Measurements from ENCODE around the gene QRFPR.

The QRFPR gene

GRCh38 chr4:121397434-121397833, 16.6 kb upstream of the QRFPR start:
- DNase-seq (ENCODE audit: low spot score) = no peak
- no peak for TF ChIP-seq CTCF (IDR thresholded peaks at IDR 0.05)
- Histone ChIP-seq H3K4me3 (no peak overlapping the region), H3K27ac (no peak overlapping the region)

GRCh38 chr4:121392426-121393086, 11.7 kb upstream of the QRFPR start:
- Histone ChIP-seq H3K4me3 (no peak overlapping the region), H3K27ac (no peak overlapping the region)
- no peak for DNase-seq (ENCODE audit: low spot score)
- no peak for TF ChIP-seq CTCF (IDR thresholded peaks at IDR 0.05)

- TF ChIP-seq CTCF (IDR thresholded peaks at IDR 0.05) = no peak
- Histone ChIP-seq H3K4me3 (no peak overlapping the region), H3K27ac (no peak overlapping the region)
- DNase-seq (ENCODE audit: low spot score) = no peak
These were observed 9.5 kb upstream of the QRFPR start for GRCh38 chr4:121390335-121390734.

GRCh38 chr4:121379276-121379675, 1.5 kb downstream of the QRFPR start:
- no peak for DNase-seq (ENCODE audit: low spot score)
- no peak overlapping the region for H3K4me3 ChIP-seq
- no peak overlapping the region for H3K27ac ChIP-seq
- TF ChIP-seq CTCF (IDR thresholded peaks at IDR 0.05) = no peak

GRCh38 chr4:121377076-121377475, 3.7 kb downstream of the QRFPR start:
- TF ChIP-seq CTCF (IDR thresholded peaks at IDR 0.05) = no peak
- DNase-seq (ENCODE audit: low spot score) = no peak

GRCh38 chr4:121376556-121376955, 4.3 kb downstream of the QRFPR start:
- no peak for TF ChIP-seq CTCF (IDR thresholded peaks at IDR 0.05)
- DNase-seq (ENCODE audit: low spot score) = no peak
- Histone ChIP-seq H3K4me3 (no peak overlapping the region), H3K27ac (no peak overlapping the region)

More at GRCh38 chr4:121377076-121377475, 3.7 kb downstream of the QRFPR start:
- Histone ChIP-seq H3K27ac (no peak overlapping the region), H3K4me3 (no peak overlapping the region)

GRCh38 chr4:121376097-121376496, 4.7 kb downstream of the QRFPR start:
- Histone ChIP-seq H3K4me3 (no peak overlapping the region), H3K27ac (no peak overlapping the region)
- no peak for TF ChIP-seq CTCF (IDR thresholded peaks at IDR 0.05)
- no peak for DNase-seq (ENCODE audit: low spot score)
